Cardiac fibroblast (primary cell): Measurements from ENCODE around the gene PARVA.

Experiments used
- DNase-seq, 2 donors: peaks; one replicate each; pipeline versions ENCODE4 v3.0.0 to v3.0.0-alpha.2; 2010; ENCODE audit warnings: low read depth in 2 of 2
- H3K4me3 ChIP-seq, 2 donors: replicated peaks in 1 of 2; 1 replicate in 1 of 2; 2 replicates in 1 of 2; pipeline ENCODE4 v1.5.1; 2011; ENCODE audit warnings: low read depth in 2 of 2, low read length in 2 of 2, mild to moderate bottlenecking in 2 of 2, moderate library complexity in 1 of 2
- CTCF ChIP-seq: IDR thresholded peaks from one replicate; pipeline ENCODE4 v1.5.1; 2011; ENCODE audit warnings: low read depth, mild to moderate bottlenecking, low read length, inconsistent platforms

Gene PARVA

GRCh38 chr11:12417691-12418611 lies 40.6 kb downstream of the PARVA start:
- H3K4me3 ChIP-seq = no peak overlapping the region
- no peak for TF ChIP-seq CTCF
- DNase-seq = peak; percentile 35 to 74

GRCh38 chr11:12420040-12420439 lies 42.7 kb downstream of the PARVA start:
- no peak for TF ChIP-seq CTCF
- H3K4me3 ChIP-seq = no peak overlapping the region
- no peak for DNase-seq

- no peak for TF ChIP-seq CTCF
- DNase-seq = no peak
- H3K4me3 ChIP-seq = no peak overlapping the region
Measured at GRCh38 chr11:12420706-12421105, 43.3 kb downstream of the PARVA start.

GRCh38 chr11:12421386-12421785 lies 44.0 kb downstream of the PARVA start:
- no peak for DNase-seq
- no peak for TF ChIP-seq CTCF
- no peak overlapping the region for H3K4me3 ChIP-seq

GRCh38 chr11:12426176-12426575 lies 48.8 kb downstream of the PARVA start:
- TF ChIP-seq CTCF = no peak
- no peak for DNase-seq
- H3K4me3 ChIP-seq = no peak overlapping the region

- TF ChIP-seq CTCF = no peak
- no peak overlapping the region for H3K4me3 ChIP-seq
- DNase-seq = no peak
Measured at GRCh38 chr11:12429155-12429554, 51.8 kb downstream of the PARVA start.
